Skeletal muscle tissue (tissue), 4 donors: ENCODE data around the gene LRRC30. TPM values are rescaled to one million over a fixed set of nuclear protein-coding genes. Genes with fewer than 3 reads are reported as not detected.

Source experiments
- H3K27ac ChIP-seq: one replicate; pipeline ENCODE4 v1.7.0; 2013; ENCODE audit warnings: mild to moderate bottlenecking, low read depth, low read length, inconsistent platforms
- H3K27me3 ChIP-seq, 3 donors: one replicate each; pipeline ENCODE4 v1.7.0; 2013; ENCODE audit warnings: low read length in 3 of 3; ENCODE audit not compliant: control insufficient read depth in 3 of 3, insufficient read depth in 3 of 3
- H3K36me3 ChIP-seq, 3 donors: one replicate each; pipeline ENCODE4 v1.7.0; 2013; ENCODE audit warnings: low read length in 3 of 3; ENCODE audit not compliant: control insufficient read depth in 3 of 3, insufficient read depth in 3 of 3
- H3K4me1 ChIP-seq, 3 donors: one replicate each; pipeline ENCODE4 v1.7.0; 2013; ENCODE audit warnings: low read length in 3 of 3, mild to moderate bottlenecking in 3 of 3; ENCODE audit not compliant: control insufficient read depth in 3 of 3, insufficient read depth in 3 of 3
- H3K4me3 ChIP-seq, 3 donors: one replicate each; pipeline ENCODE4 v1.7.0; 2013; ENCODE audit warnings: low read length in 3 of 3
- H3K9ac ChIP-seq, 3 donors: one replicate each; pipeline ENCODE4 v1.7.0; 2013; ENCODE audit warnings: low read length in 3 of 3, mild to moderate bottlenecking in 3 of 3, moderate library complexity in 2 of 3, low read depth in 1 of 3
- H3K9me3 ChIP-seq, 3 donors: one replicate each; pipeline ENCODE4 v1.7.0; 2013; ENCODE audit warnings: low read length in 3 of 3; ENCODE audit not compliant: control insufficient read depth in 3 of 3
- total RNA-seq: library from RNA; depleted of rRNA; stranded (reverse); fragments of >200 nt; gene quantifications from one replicate; pipeline ENCODE4 v1.2.3, GENCODE V29; 2014
- donor health status: Osteomylitis.

LRRC30 gene
- total RNA-seq, 1 donor from 2014 or later = 9.4 TPM

- Histone ChIP-seq H3K4me3 (peak overlapping the region in 1 of 3 donors; percentile 29), H3K9ac (peak overlapping the region in 2 of 3 donors; percentile 47 to 95), H3K4me1 (peaks cover 25 to 38% (median 26%) of the 10 kb centered on the region in 3 donors), H3K27me3 (no peaks in the 10 kb centered on the region), H3K27ac (peak overlapping the region; percentile 93), H3K36me3 (peaks cover 0 to 2% (median 0%) of the 10 kb centered on the region in 3 donors), H3K9me3 (no peaks in the 10 kb centered on the region)
These were observed 5.2 kb downstream of the LRRC30 start for GRCh38 chr18:7236072-7236471.

- peaks cover 25 to 37% (median 26%) of the 10 kb centered on the region in 3 donors for H3K4me1 ChIP-seq
- H3K9me3 ChIP-seq = no peaks in the 10 kb centered on the region
- H3K4me3 ChIP-seq = peak overlapping the region in 2 of 3 donors; percentile 42 to 59
- H3K36me3 ChIP-seq = peaks cover 0 to 2% (median 0%) of the 10 kb centered on the region in 3 donors
- no peaks in the 10 kb centered on the region for H3K27me3 ChIP-seq
- H3K9ac ChIP-seq = peak overlapping the region in 2 of 3 donors; percentile 57 to 73
- H3K27ac ChIP-seq = peak overlapping the region; percentile 93
These were observed 6.0 kb downstream of the LRRC30 start for GRCh38 chr18:7236933-7237332.

GRCh38 chr18:7237673-7238272 is 6.9 kb downstream of the LRRC30 start:
- Histone ChIP-seq H3K4me3 (peak overlapping the region; percentile 32 to 59 (median 57)), H3K27ac (peak overlapping the region; percentile 93), H3K27me3 (no peaks in the 10 kb centered on the region), H3K9me3 (no peaks in the 10 kb centered on the region), H3K9ac (peak overlapping the region; percentile 47 to 73 (median 57)), H3K36me3 (peaks cover 0 to 2% (median 0%) of the 10 kb centered on the region in 3 donors), H3K4me1 (peaks cover 25 to 37% (median 26%) of the 10 kb centered on the region in 3 donors)

- H3K4me1 ChIP-seq = peaks cover 8 to 15% (median 9%) of the 10 kb centered on the region in 3 donors
- H3K27ac ChIP-seq = no peak overlapping the region
- H3K36me3 ChIP-seq = peaks cover 2 to 16% (median 6%) of the 10 kb centered on the region in 3 donors
- H3K27me3 ChIP-seq = no peaks in the 10 kb centered on the region
- H3K4me3 ChIP-seq = no peak overlapping the region
- no peak overlapping the region for H3K9ac ChIP-seq
- H3K9me3 ChIP-seq = no peaks in the 10 kb centered on the region
These were observed 12.0 kb downstream of the LRRC30 start for GRCh38 chr18:7242926-7243325.

GRCh38 chr18:7248877-7249276 is 18.0 kb downstream of the LRRC30 start:
- H3K27me3 ChIP-seq = no peaks in the 10 kb centered on the region
- H3K27ac ChIP-seq = peak overlapping the region; percentile 54
- H3K36me3 ChIP-seq = peaks cover 2 to 16% (median 4%) of the 10 kb centered on the region in 3 donors
- H3K9me3 ChIP-seq = no peaks in the 10 kb centered on the region
- peaks cover 33 to 38% (median 37%) of the 10 kb centered on the region in 3 donors for H3K4me1 ChIP-seq
- no peak overlapping the region for H3K4me3 ChIP-seq
- H3K9ac ChIP-seq = peak overlapping the region in 2 of 3 donors; percentile 15 to 55

- no peaks in the 10 kb centered on the region for H3K27me3 ChIP-seq
- no peak overlapping the region for H3K9ac ChIP-seq
- no peak overlapping the region for H3K27ac ChIP-seq
- no peaks in the 10 kb centered on the region for H3K9me3 ChIP-seq
- H3K36me3 ChIP-seq = no peaks in the 10 kb centered on the region
- peaks cover 29 to 54% (median 41%) of the 10 kb centered on the region in 3 donors for H3K4me1 ChIP-seq
- no peak overlapping the region for H3K4me3 ChIP-seq
These were observed 23.3 kb downstream of the LRRC30 start for GRCh38 chr18:7254163-7254562.

- Histone ChIP-seq H3K36me3 (no peaks in the 10 kb centered on the region), H3K4me1 (peaks cover 31 to 54% (median 37%) of the 10 kb centered on the region in 3 donors), H3K27ac (peak overlapping the region; percentile 87), H3K9ac (no peak overlapping the region), H3K27me3 (no peaks in the 10 kb centered on the region), H3K9me3 (no peaks in the 10 kb centered on the region), H3K4me3 (no peak overlapping the region)
These were observed 24.2 kb downstream of the LRRC30 start for GRCh38 chr18:7255054-7255453.

- no peaks in the 10 kb centered on the region for H3K27me3 ChIP-seq
- no peaks in the 10 kb centered on the region for H3K9me3 ChIP-seq
- H3K27ac ChIP-seq = peak overlapping the region; percentile 87
- H3K9ac ChIP-seq = peak overlapping the region in 1 of 3 donors; percentile 46
- H3K36me3 ChIP-seq = no peaks in the 10 kb centered on the region
- H3K4me1 ChIP-seq = peaks cover 33 to 56% (median 38%) of the 10 kb centered on the region in 3 donors
- H3K4me3 ChIP-seq = peak overlapping the region; percentile 5 to 31 (median 25)
These were observed 24.8 kb downstream of the LRRC30 start for GRCh38 chr18:7255643-7256042.

GRCh38 chr18:7256618-7257425 is 25.9 kb downstream of the LRRC30 start:
- Histone ChIP-seq H3K9me3 (no peaks in the 10 kb centered on the region), H3K4me1 (peaks cover 33 to 56% (median 38%) of the 10 kb centered on the region in 3 donors), H3K9ac (peak overlapping the region; percentile 25 to 70 (median 68)), H3K27ac (peak overlapping the region; percentile 87), H3K27me3 (no peaks in the 10 kb centered on the region), H3K4me3 (peak overlapping the region; percentile 24 to 57 (median 30)), H3K36me3 (no peaks in the 10 kb centered on the region)

GRCh38 chr18:7257426-7257740 is 26.5 kb downstream of the LRRC30 start:
- Histone ChIP-seq H3K36me3 (no peaks in the 10 kb centered on the region), H3K9me3 (no peaks in the 10 kb centered on the region), H3K27me3 (no peaks in the 10 kb centered on the region), H3K9ac (peak overlapping the region in 2 of 3 donors; percentile 68 to 70), H3K4me1 (peaks cover 30 to 53% (median 35%) of the 10 kb centered on the region in 3 donors), H3K27ac (peak overlapping the region; percentile 87), H3K4me3 (peak overlapping the region in 1 of 3 donors; percentile 44)
